Transverse colon (tissue), 4 donors: ENCODE data around the gene GMPPA. TPM values are rescaled to one million over a fixed set of nuclear protein-coding genes. Genes with fewer than 3 reads are reported as not detected.

Experiments used
- DNase-seq: peaks from one replicate; pipeline ENCODE4 v3.0.0-alpha.2; 2019
- H3K27ac ChIP-seq, 4 donors: fragments of 200-600 bp; sonication (generic); 2 replicates each; pipeline ENCODE4 v1.5.1; 2016 to 2018; ENCODE audit warnings: inconsistent platforms in 4 of 4
- H3K27me3 ChIP-seq: fragments of 200-600 bp; sonication (generic); 2 replicates; pipeline ENCODE4 v1.5.1; 2017; ENCODE audit warnings: inconsistent platforms
- H3K36me3 ChIP-seq, 4 donors: fragments of 200-600 bp; sonication (generic); 2 replicates each; pipeline ENCODE4 v1.5.1; 2017 to 2019; ENCODE audit warnings: inconsistent platforms in 4 of 4
- H3K4me1 ChIP-seq, 4 donors: fragments of 200-600 bp; sonication (generic); 2 replicates each; pipeline ENCODE4 v1.5.1; 2017 to 2020; ENCODE audit warnings: inconsistent platforms in 4 of 4
- H3K4me3 ChIP-seq, 4 donors: fragments of 200-600 bp; sonication (generic); 1 replicate in 1 of 4; 2 replicates in 3 of 4; pipeline versions ENCODE4 v1.5.1 to v1.6.1; 2017 to 2019; ENCODE audit warnings: inconsistent platforms in 4 of 4
- H3K9me3 ChIP-seq, 2 donors: fragments of 200-600 bp; sonication (generic); 2 replicates each; pipeline ENCODE4 v1.5.1; 2017 to 2019; ENCODE audit warnings: inconsistent platforms in 2 of 2
- CTCF ChIP-seq, 5 experiments: fragments of 200-600 bp in 3 of 5; fragments of 450-650 bp in 2 of 5; sonication (generic) in 3 of 5; IDR thresholded peaks; 1 replicate in 2 of 5; 2 replicates in 3 of 5; pipeline ENCODE4 v1.5.1; 2016 to 2017; ENCODE audit warnings: antibody characterized with exemption in 5 of 5, inconsistent platforms in 3 of 5, mild to moderate bottlenecking in 2 of 5, moderate library complexity in 1 of 5
- EP300 ChIP-seq: sonication (generic); formaldehyde crosslinking; IDR thresholded peaks from one replicate; pipeline ENCODE4 v1.6.1; 2017; ENCODE audit warnings: antibody characterized with exemption, low read depth
- POLR2A ChIP-seq: fragments of 450-650 bp; IDR thresholded peaks from one replicate; pipeline ENCODE4 v1.6.1; 2016; ENCODE audit warnings: antibody characterized with exemption, mild to moderate bottlenecking, moderate library complexity
- POLR2AphosphoS5 ChIP-seq, 3 donors: sonication (generic); formaldehyde crosslinking; IDR thresholded peaks; one replicate each; pipeline ENCODE4 v1.6.1; 2016; ENCODE audit warnings: antibody characterized with exemption in 3 of 3
- WGBS, 2 donors: methylation state at CpG; one replicate each; pipeline ENCODE4 v1.1.5; 2018; ENCODE audit warnings: low coverage in 1 of 2; 5-methylcytosine and 5-hydroxymethylcytosine counted together
- in situ Hi-C, 4 donors: fragments of 200-750 bp; cut with MboI; loops; one replicate each; pipeline versions ENCODE4 v1.15.0 to v1.15.1; 2017; ENCODE audit warnings: low sequenced_read_pairs in 3 of 4, low pct_ligation_motif_present in 1 of 4, low pct_unique_long_range_greater_than_20kb in 1 of 4
- intact Hi-C: fragments of 100-400 bp; cut with DNase I; formaldehyde crosslinking; loops from one replicate; pipeline ENCODE4 v1.15.1; 2023; ENCODE audit warnings: low total_unique reads
- total RNA-seq, 4 donors: library from RNA; depleted of rRNA; stranded (reverse); fragments of >200 nt; gene quantifications; one replicate each; pipeline ENCODE4 v1.1.0, GENCODE V29; 2016

The GMPPA gene
- total RNA-seq, 4 donors from 2014 or later = 25.1 to 41.1 (median 36.4) TPM

DNA sequence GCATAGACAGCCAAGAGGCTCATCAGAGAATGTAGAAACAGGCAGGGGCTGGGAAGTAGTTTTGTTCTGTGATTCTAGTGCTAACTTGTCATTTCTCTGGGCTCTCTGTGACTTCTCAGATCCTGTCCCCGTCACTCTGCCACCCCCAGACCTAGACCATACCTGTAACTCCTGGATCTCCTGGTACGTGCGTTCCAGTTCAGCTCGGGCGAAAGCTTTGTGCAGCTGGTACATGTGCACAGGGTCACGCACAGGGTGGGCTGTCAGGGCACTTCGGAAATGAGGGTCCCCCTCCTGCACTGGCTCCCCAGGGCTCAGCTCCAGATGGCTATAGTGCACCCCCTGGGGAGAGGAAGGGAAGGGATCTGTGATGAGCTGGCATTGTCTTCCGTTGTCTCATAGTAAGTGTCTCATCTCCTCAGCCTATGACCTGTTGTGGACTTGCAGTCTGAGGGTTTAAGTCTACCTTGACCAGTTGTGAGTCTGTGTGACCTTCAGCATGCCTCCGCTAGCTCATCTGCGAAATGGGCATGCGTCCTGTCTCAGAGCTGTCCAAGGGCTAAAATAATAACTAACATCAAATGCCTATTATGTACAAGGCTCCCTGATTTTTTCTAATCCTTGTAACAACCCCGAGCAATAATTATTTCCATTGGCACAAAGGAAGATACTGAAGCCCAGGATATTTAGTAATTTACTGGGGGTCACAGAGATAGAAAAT, 42.3 kb downstream of the GMPPA start:
- Histone ChIP-seq H3K4me1 (peaks cover 11 to 30% (median 22%) of the 10 kb centered on the region in 4 donors), H3K27me3 (no peaks in the 10 kb centered on the region), H3K27ac (no peak overlapping the region), H3K9me3 (no peaks in the 10 kb centered on the region), H3K36me3 (peaks cover 0 to 4% (median 0%) of the 10 kb centered on the region in 4 donors), H3K4me3 (no peak overlapping the region)
- intact Hi-C loops = no loop called here
- in situ Hi-C loops = no loop called here
- no peak for DNase-seq
- TF ChIP-seq EP300 (no peak), POLR2A (no peak), POLR2AphosphoS5 (IDR thresholded peaks at IDR 0.05) (no peak), CTCF (IDR thresholded peaks at IDR 0.05) (no peak)
- 89% methylated on average over 12 of the region's 12 CpGs; no CpG with 5 or more reads in 1 of the 2 donors for WGBS, 2 donors

- Histone ChIP-seq H3K4me1 (peaks cover 11 to 30% (median 22%) of the 10 kb centered on the region in 4 donors), H3K36me3 (peaks cover 0 to 4% (median 0%) of the 10 kb centered on the region in 4 donors), H3K9me3 (no peaks in the 10 kb centered on the region), H3K27me3 (no peaks in the 10 kb centered on the region), H3K4me3 (peak overlapping the region in 2 of 4 donors; percentile 75 to 82), H3K27ac (peak overlapping the region; percentile 8 to 94 (median 79))
- in situ Hi-C loops (no loop called here), intact Hi-C loops (no loop called here)
- peak; percentile 93 for DNase-seq
- TF ChIP-seq POLR2A (no peak), POLR2AphosphoS5 (IDR thresholded peaks at IDR 0.05) (peak; percentile 25 to 34 (median 30)), EP300 (no peak), CTCF (IDR thresholded peaks at IDR 0.05) (peak; percentile 92 to 100 (median 96))
- 9% methylated on average over 44 of the region's 48 CpGs; no CpG with 5 or more reads in 1 of the 2 donors for WGBS, 2 donors
These were observed 43.0 kb downstream of the GMPPA start for GRCh38 chr2:219541611-219542180.

GRCh38 chr2:219542931-219543595, 44.4 kb downstream of the GMPPA start:
- Histone ChIP-seq H3K9me3 (no peaks in the 10 kb centered on the region), H3K36me3 (peaks cover 0 to 4% (median 0%) of the 10 kb centered on the region in 4 donors), H3K27ac (peak overlapping the region; percentile 92 to 97 (median 94)), H3K4me3 (peak overlapping the region; percentile 46 to 82 (median 74)), H3K27me3 (no peaks in the 10 kb centered on the region), H3K4me1 (peaks cover 11 to 30% (median 22%) of the 10 kb centered on the region in 4 donors)
- intact Hi-C loops = no loop called here
- TF ChIP-seq CTCF (IDR thresholded peaks at IDR 0.05) (peak in 1 of 5 experiments; percentile 6), POLR2A (no peak), POLR2AphosphoS5 (IDR thresholded peaks at IDR 0.05) (no peak), EP300 (no peak)
- 1% methylated on average over 56 of the region's 66 CpGs; no CpG with 5 or more reads in 1 of the 2 donors for WGBS, 2 donors
- in situ Hi-C loops = no loop called here
- DNase-seq = peak; percentile 41
